Ascending aorta (tissue), 2 donors: ENCODE results near the gene TIE1. TPM values are rescaled to one million over a fixed set of nuclear protein-coding genes. Genes with fewer than 3 reads are reported as not detected.

ENCODE experiments used
- DNase-seq, 2 donors: peaks; one replicate each; pipeline ENCODE4 v3.0.0-alpha.2; 2019; ENCODE audit warnings: low spot score in 2 of 2
- H3K27ac ChIP-seq, 2 donors: fragments of 200-600 bp; sonication (generic); one replicate each; pipeline ENCODE4 v1.5.1; 2016 to 2017; ENCODE audit warnings: mild to moderate bottlenecking in 1 of 2
- H3K27me3 ChIP-seq: fragments of 200-600 bp; sonication (generic); one replicate; pipeline ENCODE4 v1.5.1; 2017
- H3K36me3 ChIP-seq, 2 donors: fragments of 200-600 bp; sonication (generic); one replicate each; pipeline ENCODE4 v1.5.1; 2016
- H3K4me1 ChIP-seq, 2 donors: fragments of 200-600 bp; sonication (generic); one replicate each; pipeline ENCODE4 v1.5.1; 2016 to 2017; ENCODE audit warnings: mild to moderate bottlenecking in 1 of 2
- H3K4me3 ChIP-seq, 2 donors: fragments of 200-600 bp; sonication (generic); one replicate each; pipeline ENCODE4 v1.5.1; 2016 to 2017; ENCODE audit warnings: mild to moderate bottlenecking in 1 of 2
- H3K9me3 ChIP-seq, 2 donors: fragments of 200-600 bp; sonication (generic); one replicate each; pipeline ENCODE4 v1.5.1; 2016
- intact Hi-C: fragments of 100-400 bp; cut with DNase I; formaldehyde crosslinking; loops from one replicate; pipeline ENCODE4 v1.15.1; 2023
- total RNA-seq: library from RNA; depleted of rRNA; stranded (reverse); fragments of >200 nt; gene quantifications from one replicate; pipeline ENCODE4 v1.1.0, GENCODE V29; 2016
- TF ChIP-seq, protein P1 (sequence below), 3 experiments: fragments of 200-600 bp in 2 of 3; fragments of 450-650 bp in 1 of 3; sonication (generic) in 2 of 3; IDR thresholded peaks; one replicate each; pipeline ENCODE4 v1.5.1; 2016 to 2019; ENCODE audit warnings: antibody characterized with exemption in 3 of 3, mild to moderate bottlenecking in 1 of 3, moderate library complexity in 1 of 3

Gene TIE1
- total RNA-seq, 1 donor from 2014 or later: 120 TPM

DNA sequence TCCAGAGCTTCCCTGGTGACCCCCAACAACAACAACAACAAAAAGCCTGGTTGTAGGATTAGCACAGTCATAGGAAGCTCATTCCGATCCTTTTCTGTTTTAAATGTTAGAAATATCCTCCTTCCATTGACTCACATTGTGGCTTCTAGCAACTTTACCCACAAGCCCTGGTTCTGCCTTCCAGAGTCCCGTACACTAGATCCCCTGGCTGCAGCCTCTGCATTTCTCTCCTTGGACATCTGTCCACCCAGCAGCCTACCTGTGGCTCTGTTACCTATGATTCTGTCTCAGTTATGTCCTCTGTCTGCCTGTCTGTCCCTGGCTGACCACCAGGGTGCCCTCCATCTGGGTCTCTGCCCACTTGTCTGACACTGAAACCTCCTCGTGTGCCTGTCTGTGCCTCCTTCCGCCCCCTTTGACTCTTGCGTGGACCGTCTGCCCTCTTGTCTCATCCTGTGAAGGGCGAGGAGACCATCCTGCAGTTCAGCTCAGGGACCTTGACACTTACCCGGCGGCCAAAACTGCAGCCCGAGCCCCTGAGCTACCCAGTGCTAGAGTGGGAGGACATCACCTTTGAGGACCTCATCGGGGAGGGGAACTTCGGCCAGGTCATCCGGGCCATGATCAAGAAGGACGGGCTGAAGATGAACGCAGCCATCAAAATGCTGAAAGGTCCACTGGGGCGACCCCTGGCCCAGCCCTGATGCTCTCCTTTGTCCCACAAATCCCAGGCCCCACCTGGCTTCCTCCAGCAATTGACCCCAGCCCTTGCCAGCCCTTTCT lies 16.1 kb downstream of the TIE1 start:
- Histone ChIP-seq H3K27ac (no peak overlapping the region), H3K27me3 (no peaks in the 10 kb centered on the region), H3K4me1 (no peaks in the 10 kb centered on the region), H3K4me3 (no peak overlapping the region), H3K36me3 (no peaks in the 10 kb centered on the region), H3K9me3 (no peaks in the 10 kb centered on the region)
- intact Hi-C loops: no loop called here
- TF ChIP-seq, protein P1, sequence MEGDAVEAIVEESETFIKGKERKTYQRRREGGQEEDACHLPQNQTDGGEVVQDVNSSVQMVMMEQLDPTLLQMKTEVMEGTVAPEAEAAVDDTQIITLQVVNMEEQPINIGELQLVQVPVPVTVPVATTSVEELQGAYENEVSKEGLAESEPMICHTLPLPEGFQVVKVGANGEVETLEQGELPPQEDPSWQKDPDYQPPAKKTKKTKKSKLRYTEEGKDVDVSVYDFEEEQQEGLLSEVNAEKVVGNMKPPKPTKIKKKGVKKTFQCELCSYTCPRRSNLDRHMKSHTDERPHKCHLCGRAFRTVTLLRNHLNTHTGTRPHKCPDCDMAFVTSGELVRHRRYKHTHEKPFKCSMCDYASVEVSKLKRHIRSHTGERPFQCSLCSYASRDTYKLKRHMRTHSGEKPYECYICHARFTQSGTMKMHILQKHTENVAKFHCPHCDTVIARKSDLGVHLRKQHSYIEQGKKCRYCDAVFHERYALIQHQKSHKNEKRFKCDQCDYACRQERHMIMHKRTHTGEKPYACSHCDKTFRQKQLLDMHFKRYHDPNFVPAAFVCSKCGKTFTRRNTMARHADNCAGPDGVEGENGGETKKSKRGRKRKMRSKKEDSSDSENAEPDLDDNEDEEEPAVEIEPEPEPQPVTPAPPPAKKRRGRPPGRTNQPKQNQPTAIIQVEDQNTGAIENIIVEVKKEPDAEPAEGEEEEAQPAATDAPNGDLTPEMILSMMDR (IDR thresholded peaks at IDR 0.05): no peak
- DNase-seq: no peak

DNA sequence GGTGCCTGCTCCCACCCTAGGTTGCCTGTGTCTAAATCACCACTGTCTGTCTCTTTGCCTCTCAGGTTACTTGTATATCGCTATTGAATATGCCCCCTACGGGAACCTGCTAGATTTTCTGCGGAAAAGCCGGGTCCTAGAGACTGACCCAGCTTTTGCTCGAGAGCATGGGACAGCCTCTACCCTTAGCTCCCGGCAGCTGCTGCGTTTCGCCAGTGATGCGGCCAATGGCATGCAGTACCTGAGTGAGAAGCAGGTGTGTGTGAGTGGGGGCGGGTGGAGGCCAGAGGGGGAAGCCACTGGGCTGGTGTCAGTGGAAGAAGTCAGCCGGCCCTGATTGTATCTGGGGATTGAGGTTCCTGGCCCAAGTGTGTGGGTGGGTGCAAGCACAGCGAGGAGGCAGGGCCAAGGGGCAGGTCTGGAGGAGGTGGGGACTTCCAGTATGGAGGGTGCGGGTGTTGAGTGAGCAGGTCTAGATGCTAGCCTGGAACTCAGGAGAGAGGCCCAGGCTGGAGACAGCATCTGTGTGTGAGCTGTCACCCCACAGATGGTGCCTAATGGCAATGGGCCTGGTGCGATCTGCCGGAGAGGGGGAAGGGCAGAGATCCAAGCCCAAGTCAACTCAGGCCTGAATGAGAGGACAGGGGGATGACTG lies 17.2 kb downstream of the TIE1 start:
- Histone ChIP-seq H3K9me3 (no peaks in the 10 kb centered on the region), H3K4me1 (no peaks in the 10 kb centered on the region), H3K36me3 (no peaks in the 10 kb centered on the region), H3K27ac (no peak overlapping the region), H3K4me3 (no peak overlapping the region), H3K27me3 (no peaks in the 10 kb centered on the region)
- intact Hi-C loops: no loop called here
- DNase-seq: no peak
- TF ChIP-seq, protein P1 (IDR thresholded peaks at IDR 0.05): no peak

DNA sequence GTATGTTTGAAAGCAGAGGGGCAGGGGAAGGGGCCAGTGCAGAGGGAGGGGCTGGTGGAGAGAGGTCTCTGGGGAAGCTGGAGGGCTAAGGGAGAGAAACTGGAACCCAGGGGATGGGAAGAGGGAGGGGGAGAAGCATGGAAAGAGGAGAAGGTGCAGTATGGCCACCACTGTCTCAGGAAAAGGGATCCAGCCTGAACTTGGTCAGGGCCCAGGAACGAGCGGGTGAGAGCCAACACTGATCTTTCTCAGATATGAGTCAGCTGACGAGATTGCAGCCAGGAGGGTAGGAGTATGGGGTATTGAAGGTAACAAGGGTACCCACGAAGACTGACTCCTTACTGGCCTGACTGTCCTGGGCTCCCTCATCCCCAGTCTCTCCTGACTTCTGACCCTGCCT lies 18.0 kb downstream of the TIE1 start:
- Histone ChIP-seq H3K27me3 (no peaks in the 10 kb centered on the region), H3K9me3 (no peaks in the 10 kb centered on the region), H3K4me1 (no peaks in the 10 kb centered on the region), H3K4me3 (no peak overlapping the region), H3K27ac (no peak overlapping the region), H3K36me3 (no peaks in the 10 kb centered on the region)
- TF ChIP-seq, protein P1 (IDR thresholded peaks at IDR 0.05): no peak
- no peak for DNase-seq
- intact Hi-C loops: no loop called here

DNA sequence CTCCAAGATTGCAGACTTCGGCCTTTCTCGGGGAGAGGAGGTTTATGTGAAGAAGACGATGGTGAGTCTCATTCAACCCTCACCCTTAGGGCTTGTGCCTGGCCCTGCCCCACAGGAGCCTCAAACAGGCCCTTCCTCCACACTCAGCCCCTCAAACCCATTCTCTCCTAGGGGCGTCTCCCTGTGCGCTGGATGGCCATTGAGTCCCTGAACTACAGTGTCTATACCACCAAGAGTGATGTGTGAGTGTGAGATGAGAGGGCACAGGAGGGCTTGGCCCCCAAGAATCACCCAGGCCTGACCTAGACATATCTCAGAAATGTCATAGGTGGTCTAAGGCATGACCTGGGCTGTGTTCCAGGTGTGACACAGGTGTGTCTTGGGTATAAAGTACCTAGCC lies 18.5 kb downstream of the TIE1 start:
- Histone ChIP-seq H3K27me3 (no peaks in the 10 kb centered on the region), H3K36me3 (no peaks in the 10 kb centered on the region), H3K4me1 (no peaks in the 10 kb centered on the region), H3K27ac (no peak overlapping the region), H3K9me3 (no peaks in the 10 kb centered on the region), H3K4me3 (no peak overlapping the region)
- no peak for DNase-seq
- TF ChIP-seq, protein P1 (IDR thresholded peaks at IDR 0.05): no peak
- intact Hi-C loops: no loop called here

DNA sequence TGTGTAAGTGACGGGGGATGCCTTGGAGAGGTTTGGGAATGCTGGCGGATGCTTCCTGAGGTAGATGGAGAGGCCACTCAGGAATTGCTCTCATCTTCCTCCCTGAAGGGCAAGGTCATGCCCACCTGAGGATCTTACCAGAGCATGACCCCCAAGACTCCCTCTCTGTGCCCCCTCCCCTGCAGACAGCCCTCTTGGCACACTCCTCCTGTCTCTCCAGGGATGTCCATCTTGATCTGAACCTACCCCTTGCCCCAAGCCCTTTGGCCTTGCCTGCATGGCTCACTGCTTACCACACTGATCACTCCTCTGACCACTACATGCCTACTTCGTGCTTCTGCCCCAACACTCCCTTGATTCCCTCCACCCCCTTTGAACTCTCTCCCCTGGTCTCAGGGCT lies 19.0 kb downstream of the TIE1 start:
- H3K36me3 ChIP-seq: no peaks in the 10 kb centered on the region
- H3K4me1 ChIP-seq: no peaks in the 10 kb centered on the region
- TF ChIP-seq, protein P1 (IDR thresholded peaks at IDR 0.05): no peak
- no peak overlapping the region for H3K27ac ChIP-seq
- H3K9me3 ChIP-seq: peaks cover 0 to 4% of the 10 kb centered on the region in 2 donors
- no peak overlapping the region for H3K4me3 ChIP-seq
- no peak for DNase-seq
- intact Hi-C loops: no loop called here
- no peaks in the 10 kb centered on the region for H3K27me3 ChIP-seq
